ENCODE results near the gene ADAM30. TPM values are rescaled to one million over a fixed set of nuclear protein-coding genes. Genes with fewer than 3 reads are reported as not detected.

ADAM30 gene
- total and polyA plus RNA-seq, 2 donors (not counting 1 experiment from before 2014, with no cell fraction given), result not detected

GRCh38 chr1:119919241-119919640 is 22.9 kb upstream of the ADAM30 start:
- H3K4me2 ChIP-seq (ENCODE audit: extremely low read depth, insufficient read depth, low read length), result no peak overlapping the region
- H2AFZ ChIP-seq (ENCODE audit: low read length), result no peak overlapping the region
- no peak for TF ChIP-seq EZH2 (IDR thresholded peaks at IDR 0.05; ENCODE audit: low read length, missing control alignments)
- TF ChIP-seq CTCF (conservative IDR thresholded peaks at IDR 0.05 in 1 of 2, IDR thresholded peaks at IDR 0.05 in 1 of 2; ENCODE audit: low read depth in 1 of 2, low read length in 2 of 2), result no peak
- peaks cover 41% of the 10 kb centered on the region for H3K36me3 ChIP-seq (ENCODE audit: control insufficient read depth, insufficient read depth, low read length)
- H3K27me3 ChIP-seq (ENCODE audit: control insufficient read depth, insufficient read depth, low read length), result no peaks in the 10 kb centered on the region
- H3K4me3 ChIP-seq (replicated peaks in 1 of 4; ENCODE audit: control extremely low read depth in 1 of 4, insufficient read depth in 1 of 4, low read depth in 3 of 4, low read length in 4 of 4), result no peak overlapping the region
- H4K20me1 ChIP-seq (ENCODE audit: control insufficient read depth, extremely low read depth, insufficient read depth, low read length), result no peaks in the 10 kb centered on the region
- H3K9ac ChIP-seq (ENCODE audit: insufficient read depth, low read length), result no peak overlapping the region
- no peaks in the 10 kb centered on the region for H3K4me1 ChIP-seq (ENCODE audit: control insufficient read depth, extremely low read depth, insufficient read depth, low read length)
- H3K79me2 ChIP-seq (ENCODE audit: control insufficient read depth, insufficient read depth, low read length), result no peaks in the 10 kb centered on the region
- H3K27ac ChIP-seq (ENCODE audit: insufficient read depth, low read length), result no peak overlapping the region
- no peak for DNase-seq (ENCODE audit: low read depth in 2 of 2)
- H3K9me3 ChIP-seq (ENCODE audit: control insufficient read depth, insufficient read depth, low read depth, low read length), result no peaks in the 10 kb centered on the region

GRCh38 chr1:119918301-119918700 is 22.0 kb upstream of the ADAM30 start:
- no peak overlapping the region for H3K4me2 ChIP-seq (ENCODE audit: extremely low read depth, insufficient read depth, low read length)
- H3K4me1 ChIP-seq (ENCODE audit: control insufficient read depth, extremely low read depth, insufficient read depth, low read length), result no peaks in the 10 kb centered on the region
- no peaks in the 10 kb centered on the region for H4K20me1 ChIP-seq (ENCODE audit: control insufficient read depth, extremely low read depth, insufficient read depth, low read length)
- no peaks in the 10 kb centered on the region for H3K9me3 ChIP-seq (ENCODE audit: control insufficient read depth, insufficient read depth, low read depth, low read length)
- no peaks in the 10 kb centered on the region for H3K79me2 ChIP-seq (ENCODE audit: control insufficient read depth, insufficient read depth, low read length)
- no peak overlapping the region for H3K4me3 ChIP-seq (replicated peaks in 1 of 4; ENCODE audit: control extremely low read depth in 1 of 4, insufficient read depth in 1 of 4, low read depth in 3 of 4, low read length in 4 of 4)
- H3K9ac ChIP-seq (ENCODE audit: insufficient read depth, low read length), result no peak overlapping the region
- H2AFZ ChIP-seq (ENCODE audit: low read length), result no peak overlapping the region
- H3K27ac ChIP-seq (ENCODE audit: insufficient read depth, low read length), result no peak overlapping the region
- DNase-seq (ENCODE audit: low read depth in 2 of 2), result no peak
- H3K36me3 ChIP-seq (ENCODE audit: control insufficient read depth, insufficient read depth, low read length), result peaks cover 39% of the 10 kb centered on the region
- TF ChIP-seq CTCF (conservative IDR thresholded peaks at IDR 0.05 in 1 of 2, IDR thresholded peaks at IDR 0.05 in 1 of 2; ENCODE audit: low read depth in 1 of 2, low read length in 2 of 2) (no peak), EZH2 (IDR thresholded peaks at IDR 0.05; ENCODE audit: low read length, missing control alignments) (no peak)
- H3K27me3 ChIP-seq (ENCODE audit: control insufficient read depth, insufficient read depth, low read length), result no peaks in the 10 kb centered on the region

GRCh38 chr1:119917304-119918055 is 21.2 kb upstream of the ADAM30 start:
- no peak overlapping the region for H2AFZ ChIP-seq (ENCODE audit: low read length)

More at GRCh38 chr1:119917304-119918055, 21.2 kb upstream of the ADAM30 start:
- no peak overlapping the region for H3K4me3 ChIP-seq (replicated peaks in 1 of 4; ENCODE audit: control extremely low read depth in 1 of 4, insufficient read depth in 1 of 4, low read depth in 3 of 4, low read length in 4 of 4)
- H3K9ac ChIP-seq (ENCODE audit: insufficient read depth, low read length), result no peak overlapping the region
- H3K36me3 ChIP-seq (ENCODE audit: control insufficient read depth, insufficient read depth, low read length), result peaks cover 34% of the 10 kb centered on the region
- H4K20me1 ChIP-seq (ENCODE audit: control insufficient read depth, extremely low read depth, insufficient read depth, low read length), result no peaks in the 10 kb centered on the region
- H3K27ac ChIP-seq (ENCODE audit: insufficient read depth, low read length), result no peak overlapping the region
- no peaks in the 10 kb centered on the region for H3K4me1 ChIP-seq (ENCODE audit: control insufficient read depth, extremely low read depth, insufficient read depth, low read length)
- H3K9me3 ChIP-seq (ENCODE audit: control insufficient read depth, insufficient read depth, low read depth, low read length), result no peaks in the 10 kb centered on the region
- DNase-seq (ENCODE audit: low read depth in 2 of 2), result no peak
- H3K4me2 ChIP-seq (ENCODE audit: extremely low read depth, insufficient read depth, low read length), result no peak overlapping the region
- no peaks in the 10 kb centered on the region for H3K27me3 ChIP-seq (ENCODE audit: control insufficient read depth, insufficient read depth, low read length)
- TF ChIP-seq CTCF (conservative IDR thresholded peaks at IDR 0.05 in 1 of 2, IDR thresholded peaks at IDR 0.05 in 1 of 2; ENCODE audit: low read depth in 1 of 2, low read length in 2 of 2) (no peak), EZH2 (IDR thresholded peaks at IDR 0.05; ENCODE audit: low read length, missing control alignments) (no peak)
- no peaks in the 10 kb centered on the region for H3K79me2 ChIP-seq (ENCODE audit: control insufficient read depth, insufficient read depth, low read length)
